Astrocyte (in vitro differentiated cells and primary cell): ENCODE results near the gene CISD2. TPM values are rescaled to one million over a fixed set of nuclear protein-coding genes. Genes with fewer than 3 reads are reported as not detected.

Source experiments
- DNase-seq: peaks from one replicate; pipeline ENCODE4 v3.0.0-alpha.2; 2010; ENCODE audit warnings: low read depth
- FAIRE-seq: peaks from 2 replicates; lab custom pipeline; 2011; peaks lifted over from hg19 to GRCh38; lab: Jason Lieb, UNC
- H2AFZ ChIP-seq: 2 replicates; pipeline ENCODE4 v1.6.0; 2012; ENCODE audit warnings: low read depth, low read length, inconsistent platforms
- H3K27ac ChIP-seq: 2 replicates; pipeline ENCODE4 v1.5.1; 2011; ENCODE audit warnings: low read depth, low read length, inconsistent platforms
- H3K27me3 ChIP-seq: 2 replicates; pipeline ENCODE4 v1.6.0; 2011; ENCODE audit warnings: low read length, inconsistent platforms; ENCODE audit not compliant: insufficient read depth
- H3K36me3 ChIP-seq: 2 replicates; pipeline ENCODE4 v1.5.1; 2011; ENCODE audit warnings: low read length, inconsistent platforms; ENCODE audit not compliant: insufficient read depth
- H3K4me1 ChIP-seq: 2 replicates; pipeline ENCODE4 v1.5.1; 2011; ENCODE audit warnings: low read length, inconsistent platforms; ENCODE audit not compliant: insufficient read depth
- H3K4me2 ChIP-seq: 2 replicates; pipeline ENCODE4 v1.6.0; 2012; ENCODE audit warnings: low read length, inconsistent platforms
- H3K4me3 ChIP-seq: 2 replicates; pipeline ENCODE4 v1.5.1; 2011; ENCODE audit warnings: low read depth, mild to moderate bottlenecking, low read length, inconsistent platforms; ENCODE audit not compliant: insufficient read depth
- H3K79me2 ChIP-seq: 2 replicates; pipeline ENCODE4 v1.6.0; 2012; ENCODE audit warnings: mild to moderate bottlenecking, low read length, inconsistent platforms; ENCODE audit not compliant: insufficient read depth
- H3K9ac ChIP-seq: 2 replicates; pipeline ENCODE4 v1.6.0; 2012; ENCODE audit warnings: mild to moderate bottlenecking, low read length, inconsistent platforms
- H3K9me3 ChIP-seq: 2 replicates; pipeline ENCODE4 v1.5.1; 2012; ENCODE audit warnings: low read depth, mild to moderate bottlenecking, low read length, inconsistent platforms; ENCODE audit not compliant: insufficient read depth
- H4K20me1 ChIP-seq: 2 replicates; pipeline ENCODE4 v1.6.0; 2012; ENCODE audit warnings: low read length, inconsistent platforms; ENCODE audit not compliant: insufficient read depth
- H3K27ac Mint-ChIP-seq: one replicate; pipeline ENCODE4 v1.8.0; 2021; ENCODE audit warnings: mild to moderate bottlenecking, mixed read lengths; ENCODE audit not compliant: unreplicated experiment
- H3K27me3 Mint-ChIP-seq: one replicate; pipeline ENCODE4 v1.8.0; 2021; ENCODE audit warnings: low read depth, mixed read lengths; ENCODE audit not compliant: unreplicated experiment
- H3K36me3 Mint-ChIP-seq: one replicate; pipeline ENCODE4 v1.8.0; 2021; ENCODE audit warnings: low read depth, mixed read lengths; ENCODE audit not compliant: unreplicated experiment
- H3K4me1 Mint-ChIP-seq: one replicate; pipeline ENCODE4 v1.8.0; 2021; ENCODE audit warnings: low read depth, mixed read lengths; ENCODE audit not compliant: unreplicated experiment
- H3K4me3 Mint-ChIP-seq: one replicate; pipeline ENCODE4 v1.8.0; 2021; ENCODE audit warnings: mild to moderate bottlenecking, moderate library complexity, mixed read lengths; ENCODE audit not compliant: unreplicated experiment
- H3K9me3 Mint-ChIP-seq: one replicate; pipeline ENCODE4 v1.8.0; 2021; ENCODE audit warnings: mild to moderate bottlenecking, mixed read lengths; ENCODE audit not compliant: unreplicated experiment
- EZH2 ChIP-seq: IDR thresholded peaks from 2 replicates; pipeline ENCODE4 v1.6.1; 2012; ENCODE audit warnings: mild to moderate bottlenecking, low read length, inconsistent platforms; ENCODE audit not compliant: insufficient read depth
- total RNA-seq: library from RNA; stranded (reverse); gene quantifications from 2 replicates; pipeline ENCODE4 v1.2.1, GENCODE V29; 2021
- TF ChIP-seq, protein P1 (sequence below): IDR thresholded peaks from 2 replicates; pipeline ENCODE4 v1.5.1; 2011; ENCODE audit warnings: low read depth, mild to moderate bottlenecking, inconsistent platforms, low read length, moderate library complexity; ENCODE audit not compliant: insufficient read depth

Gene CISD2
- total RNA-seq, 1 donor from 2014 or later = 31.0 TPM

DNA sequence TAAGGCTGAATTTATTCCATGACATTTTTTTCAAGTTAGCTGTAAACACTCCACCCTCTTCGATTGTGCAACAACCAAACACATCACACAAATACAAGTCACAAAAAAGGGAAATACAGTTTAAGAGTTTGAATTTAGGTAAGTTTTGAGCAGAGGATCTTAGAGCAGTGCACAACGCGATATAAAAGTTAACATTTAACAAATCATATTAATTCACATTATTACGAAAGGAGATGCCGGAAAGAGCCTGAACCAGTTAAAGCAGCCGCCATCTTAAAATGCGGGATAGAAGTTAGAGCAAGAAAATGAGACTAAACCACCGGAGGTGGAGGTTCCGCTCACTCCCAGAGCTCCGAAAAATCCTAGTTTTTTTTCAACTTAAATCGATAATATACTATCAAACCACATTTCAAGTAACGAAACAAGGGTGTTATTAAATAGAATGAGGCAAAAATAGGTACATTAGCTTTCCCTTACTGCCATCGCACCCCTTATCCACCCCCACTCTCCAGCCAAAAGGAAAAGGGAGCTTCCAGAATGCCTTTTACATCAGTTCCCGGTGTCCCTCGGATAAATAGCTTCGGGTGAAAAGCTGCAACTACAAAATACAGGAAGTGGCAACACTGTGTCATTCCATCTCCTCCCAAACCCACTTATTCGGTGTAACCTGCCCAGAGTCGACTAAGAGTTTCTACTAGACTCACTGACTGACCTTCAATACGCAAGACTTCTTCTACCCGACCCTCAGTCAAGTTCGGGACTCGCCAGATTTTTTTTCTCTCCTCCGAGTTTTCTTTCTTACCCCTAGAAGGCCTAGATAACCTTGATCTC lies 43.3 kb upstream of the CISD2 start:
- DNase-seq (peak; percentile 70), FAIRE-seq (peak; percentile 70)
- no peaks in the 10 kb centered on the region for H3K27me3 Mint-ChIP-seq
- Histone ChIP-seq H3K9me3 (no peaks in the 10 kb centered on the region), H3K4me2 (peak overlapping the region; percentile 93), H2AFZ (no peak overlapping the region), H3K79me2 (peaks cover 81% of the 10 kb centered on the region), H3K27ac (peak overlapping the region; percentile 99), H3K9ac (peak overlapping the region; percentile 98), H4K20me1 (peaks cover 61% of the 10 kb centered on the region), H3K4me3 (peak overlapping the region; percentile 99), H3K4me1 (peaks cover 32% of the 10 kb centered on the region), H3K27me3 (no peaks in the 10 kb centered on the region), H3K36me3 (no peaks in the 10 kb centered on the region)
- H3K27ac Mint-ChIP-seq = no peak overlapping the region
- TF ChIP-seq, protein P1, sequence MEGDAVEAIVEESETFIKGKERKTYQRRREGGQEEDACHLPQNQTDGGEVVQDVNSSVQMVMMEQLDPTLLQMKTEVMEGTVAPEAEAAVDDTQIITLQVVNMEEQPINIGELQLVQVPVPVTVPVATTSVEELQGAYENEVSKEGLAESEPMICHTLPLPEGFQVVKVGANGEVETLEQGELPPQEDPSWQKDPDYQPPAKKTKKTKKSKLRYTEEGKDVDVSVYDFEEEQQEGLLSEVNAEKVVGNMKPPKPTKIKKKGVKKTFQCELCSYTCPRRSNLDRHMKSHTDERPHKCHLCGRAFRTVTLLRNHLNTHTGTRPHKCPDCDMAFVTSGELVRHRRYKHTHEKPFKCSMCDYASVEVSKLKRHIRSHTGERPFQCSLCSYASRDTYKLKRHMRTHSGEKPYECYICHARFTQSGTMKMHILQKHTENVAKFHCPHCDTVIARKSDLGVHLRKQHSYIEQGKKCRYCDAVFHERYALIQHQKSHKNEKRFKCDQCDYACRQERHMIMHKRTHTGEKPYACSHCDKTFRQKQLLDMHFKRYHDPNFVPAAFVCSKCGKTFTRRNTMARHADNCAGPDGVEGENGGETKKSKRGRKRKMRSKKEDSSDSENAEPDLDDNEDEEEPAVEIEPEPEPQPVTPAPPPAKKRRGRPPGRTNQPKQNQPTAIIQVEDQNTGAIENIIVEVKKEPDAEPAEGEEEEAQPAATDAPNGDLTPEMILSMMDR = no peak
- no peak for TF ChIP-seq EZH2
- H3K36me3 Mint-ChIP-seq = peaks cover 2% of the 10 kb centered on the region
- H3K4me3 Mint-ChIP-seq = no peak overlapping the region
- H3K4me1 Mint-ChIP-seq = peaks cover 14% of the 10 kb centered on the region
- H3K9me3 Mint-ChIP-seq = no peaks in the 10 kb centered on the region

DNA sequence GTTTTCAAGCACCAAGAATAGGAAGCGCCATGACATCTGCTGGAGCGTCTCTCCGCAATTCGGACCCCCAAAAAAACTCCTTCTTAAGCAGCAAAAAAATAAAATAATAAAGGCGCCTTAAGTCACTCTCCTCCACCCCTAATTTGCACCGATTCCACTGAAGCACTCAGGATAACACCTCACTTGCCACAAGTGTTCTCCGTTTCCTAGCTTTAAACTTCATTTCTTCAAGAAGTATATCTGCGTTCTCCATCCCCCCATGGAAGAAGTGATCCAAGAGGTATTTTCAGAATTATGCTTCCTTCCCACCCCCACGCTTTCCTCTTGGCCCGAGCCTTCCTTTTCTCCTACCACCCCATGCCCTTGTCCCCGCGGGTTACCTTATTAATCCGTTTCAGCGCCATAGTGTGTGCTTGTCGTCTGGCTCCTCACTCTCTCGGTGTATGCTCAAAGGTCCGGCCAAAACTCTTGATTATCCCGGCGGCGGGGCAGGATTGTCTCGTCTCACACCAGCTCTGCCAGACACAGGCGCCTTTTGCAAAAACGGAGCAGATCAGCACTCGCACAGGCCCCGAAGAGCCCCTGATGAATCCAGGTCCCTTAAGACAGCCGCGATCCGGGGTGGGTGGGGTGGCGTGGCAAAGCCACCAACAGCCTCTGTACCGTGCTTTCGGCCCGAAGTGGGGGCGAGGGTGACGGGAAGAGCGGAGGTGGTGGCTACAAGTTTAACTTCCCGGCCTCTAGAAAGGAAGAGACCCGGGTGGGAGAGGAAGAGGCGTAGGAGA lies 42.5 kb upstream of the CISD2 start:
- Histone ChIP-seq H4K20me1 (peaks cover 53% of the 10 kb centered on the region), H3K27ac (peak overlapping the region; percentile 99), H3K4me3 (peak overlapping the region; percentile 99), H3K9me3 (no peaks in the 10 kb centered on the region), H3K4me1 (peaks cover 26% of the 10 kb centered on the region), H2AFZ (no peak overlapping the region), H3K36me3 (no peaks in the 10 kb centered on the region), H3K79me2 (peaks cover 79% of the 10 kb centered on the region), H3K4me2 (peak overlapping the region; percentile 93), H3K9ac (peak overlapping the region; percentile 98), H3K27me3 (no peaks in the 10 kb centered on the region)
- H3K4me1 Mint-ChIP-seq = peaks cover 6% of the 10 kb centered on the region
- no peak for TF ChIP-seq EZH2
- TF ChIP-seq, protein P1 = no peak
- H3K4me3 Mint-ChIP-seq = no peak overlapping the region
- H3K27ac Mint-ChIP-seq = no peak overlapping the region
- no peaks in the 10 kb centered on the region for H3K9me3 Mint-ChIP-seq
- peaks cover 2% of the 10 kb centered on the region for H3K36me3 Mint-ChIP-seq
- FAIRE-seq (no peak), DNase-seq (no peak)
- H3K27me3 Mint-ChIP-seq = no peaks in the 10 kb centered on the region
